Measurements from ENCODE around the gene PPP1R12B. TPM values are rescaled to one million over a fixed set of nuclear protein-coding genes. Genes with fewer than 3 reads are reported as not detected.
"Not testable (repeated sequence)": the region's sequence is repeated elsewhere in the genome, so short reads cannot be mapped to it uniquely, and the experiment has no call there.

PPP1R12B gene
- total RNA-seq, 1 donor, result 26.8 TPM

DNA sequence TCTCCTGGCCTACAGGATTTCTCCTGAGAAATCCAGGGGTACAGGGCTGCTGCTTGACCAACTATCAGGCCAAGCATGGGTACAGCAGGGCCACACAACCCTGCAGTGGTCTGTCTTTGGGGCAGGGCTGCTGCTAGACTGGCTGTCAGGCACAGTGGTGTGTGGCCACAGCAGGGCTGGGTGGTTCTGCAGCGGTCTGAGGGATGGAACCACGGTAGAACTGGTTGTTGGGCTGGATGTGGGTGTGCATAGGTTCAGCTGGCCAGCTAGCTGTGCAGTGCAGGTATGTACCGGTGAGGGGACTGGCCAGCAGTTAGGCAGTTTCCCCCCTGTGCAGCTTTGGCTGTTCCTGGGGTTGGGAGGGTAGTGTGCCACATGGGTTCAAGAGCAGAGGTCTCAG, 136.3 kb downstream of the PPP1R12B start:
- not testable (repeated sequence) for H3K4me3 ChIP-seq (ENCODE audit: low read depth, low read length); DNase-seq (ENCODE audit: low read depth)

DNA sequence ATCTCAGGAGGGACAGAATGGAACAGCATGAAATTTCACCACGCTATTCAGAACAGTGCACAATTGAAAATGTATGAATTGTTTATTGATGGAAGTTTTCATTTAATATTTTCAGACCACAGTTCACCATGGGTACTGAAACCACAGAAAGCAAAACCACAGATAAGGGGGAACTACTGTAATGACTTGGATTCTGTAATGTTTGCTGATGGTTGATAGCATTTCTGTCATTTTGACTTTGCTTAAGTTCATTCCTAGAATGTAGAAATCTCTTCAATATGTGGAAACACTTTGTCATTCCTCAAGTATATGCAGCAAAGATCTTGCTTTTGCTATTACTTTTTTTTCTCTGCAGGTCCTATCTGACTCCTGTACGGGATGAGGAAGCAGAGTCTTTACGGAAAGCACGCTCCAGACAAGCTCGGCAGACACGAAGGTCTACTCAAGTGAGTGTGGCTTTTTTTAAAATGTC, 139.7 kb downstream of the PPP1R12B start:
- DNase-seq (ENCODE audit: low read depth), result peak; percentile 43
- H3K4me3 ChIP-seq (ENCODE audit: low read depth, low read length), result not testable (repeated sequence)

DNA sequence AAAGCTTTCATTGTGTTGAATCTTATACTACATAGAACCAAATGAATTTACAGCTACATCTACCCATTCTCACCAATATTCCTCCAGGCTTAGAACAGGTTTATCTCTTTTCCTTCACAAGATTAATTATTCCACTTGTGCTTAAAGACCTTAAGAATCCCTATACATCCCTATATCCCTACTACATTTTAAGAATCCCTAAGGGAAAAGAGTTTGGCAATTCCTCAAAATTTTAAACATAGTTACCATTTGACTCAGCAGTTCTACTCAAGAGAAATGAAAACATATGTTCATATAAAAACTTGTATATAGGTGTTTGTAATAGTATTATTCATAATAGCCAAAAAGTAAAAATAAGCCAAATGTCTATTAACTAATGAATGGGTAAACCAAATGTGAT, 140.6 kb downstream of the PPP1R12B start:
- DNase-seq (ENCODE audit: low read depth), result peak; percentile 52
- H3K4me3 ChIP-seq (ENCODE audit: low read depth, low read length), result not testable (repeated sequence)

DNA sequence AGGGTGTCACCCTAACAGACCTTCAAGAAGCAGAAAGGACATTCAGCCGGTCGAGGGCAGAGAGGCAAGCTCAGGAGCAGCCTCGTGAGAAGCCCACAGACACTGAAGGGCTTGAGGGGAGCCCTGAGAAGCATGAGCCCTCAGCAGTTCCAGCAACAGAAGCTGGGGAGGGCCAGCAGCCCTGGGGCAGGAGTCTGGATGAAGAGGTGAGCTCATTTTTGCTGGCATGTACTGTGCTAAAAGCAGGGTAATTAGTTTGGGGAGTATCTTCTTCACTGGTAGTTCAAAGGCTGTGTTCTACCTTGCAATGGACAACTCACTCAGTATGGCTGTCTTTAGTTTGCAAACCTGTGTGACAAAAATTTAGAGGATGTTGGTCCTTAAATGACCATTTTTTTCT, 144.6 kb downstream of the PPP1R12B start:
- not testable (repeated sequence) for H3K4me3 ChIP-seq (ENCODE audit: low read depth, low read length); DNase-seq (ENCODE audit: low read depth)

DNA sequence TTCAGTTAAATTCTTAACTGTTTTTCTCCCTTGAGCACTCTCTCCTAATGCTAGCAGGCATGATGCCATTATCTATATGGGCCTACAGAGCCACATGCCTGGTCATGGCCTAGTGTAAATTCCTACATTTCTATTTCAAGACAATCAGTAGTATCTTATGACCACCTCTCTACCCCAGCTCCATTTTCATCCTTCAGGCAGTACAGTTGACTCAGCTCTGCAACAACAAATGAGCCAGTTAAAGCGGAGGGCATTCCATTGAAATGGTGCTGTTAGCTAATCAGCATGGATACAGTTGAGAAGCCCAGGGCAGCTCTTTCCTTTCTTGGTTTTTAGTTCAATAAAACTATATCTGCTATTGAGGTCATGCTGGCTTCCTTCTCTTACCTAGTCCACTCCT, 150.0 kb downstream of the PPP1R12B start:
- TF ChIP-seq, protein P1, sequence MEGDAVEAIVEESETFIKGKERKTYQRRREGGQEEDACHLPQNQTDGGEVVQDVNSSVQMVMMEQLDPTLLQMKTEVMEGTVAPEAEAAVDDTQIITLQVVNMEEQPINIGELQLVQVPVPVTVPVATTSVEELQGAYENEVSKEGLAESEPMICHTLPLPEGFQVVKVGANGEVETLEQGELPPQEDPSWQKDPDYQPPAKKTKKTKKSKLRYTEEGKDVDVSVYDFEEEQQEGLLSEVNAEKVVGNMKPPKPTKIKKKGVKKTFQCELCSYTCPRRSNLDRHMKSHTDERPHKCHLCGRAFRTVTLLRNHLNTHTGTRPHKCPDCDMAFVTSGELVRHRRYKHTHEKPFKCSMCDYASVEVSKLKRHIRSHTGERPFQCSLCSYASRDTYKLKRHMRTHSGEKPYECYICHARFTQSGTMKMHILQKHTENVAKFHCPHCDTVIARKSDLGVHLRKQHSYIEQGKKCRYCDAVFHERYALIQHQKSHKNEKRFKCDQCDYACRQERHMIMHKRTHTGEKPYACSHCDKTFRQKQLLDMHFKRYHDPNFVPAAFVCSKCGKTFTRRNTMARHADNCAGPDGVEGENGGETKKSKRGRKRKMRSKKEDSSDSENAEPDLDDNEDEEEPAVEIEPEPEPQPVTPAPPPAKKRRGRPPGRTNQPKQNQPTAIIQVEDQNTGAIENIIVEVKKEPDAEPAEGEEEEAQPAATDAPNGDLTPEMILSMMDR (IDR thresholded peaks at IDR 0.05; ENCODE audit: insufficient read depth, low read length), result no peak
- no peak for DNase-seq (ENCODE audit: low read depth)
- no peak overlapping the region for H3K4me3 ChIP-seq (ENCODE audit: low read depth, low read length)

DNA sequence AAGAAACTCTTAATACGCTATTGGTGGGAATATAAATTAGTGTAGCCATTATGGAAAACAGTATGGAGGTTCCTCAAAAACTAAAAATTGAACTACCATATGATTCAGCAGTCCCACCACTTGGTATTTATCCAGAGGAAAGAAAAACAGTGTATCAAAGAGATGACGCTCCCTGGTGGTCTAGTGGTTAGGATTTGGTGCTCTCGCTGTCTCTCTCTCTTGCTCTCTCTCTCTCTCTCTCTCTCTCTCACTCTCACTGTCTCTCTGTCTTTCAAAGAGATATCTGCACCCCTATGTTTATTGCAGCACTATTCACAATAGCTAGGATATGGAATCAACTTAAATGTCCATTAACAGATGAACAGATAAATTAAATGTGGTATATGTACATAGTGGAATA, 151.5 kb downstream of the PPP1R12B start:
- H3K4me3 ChIP-seq (ENCODE audit: low read depth, low read length), result not testable (repeated sequence)

DNA sequence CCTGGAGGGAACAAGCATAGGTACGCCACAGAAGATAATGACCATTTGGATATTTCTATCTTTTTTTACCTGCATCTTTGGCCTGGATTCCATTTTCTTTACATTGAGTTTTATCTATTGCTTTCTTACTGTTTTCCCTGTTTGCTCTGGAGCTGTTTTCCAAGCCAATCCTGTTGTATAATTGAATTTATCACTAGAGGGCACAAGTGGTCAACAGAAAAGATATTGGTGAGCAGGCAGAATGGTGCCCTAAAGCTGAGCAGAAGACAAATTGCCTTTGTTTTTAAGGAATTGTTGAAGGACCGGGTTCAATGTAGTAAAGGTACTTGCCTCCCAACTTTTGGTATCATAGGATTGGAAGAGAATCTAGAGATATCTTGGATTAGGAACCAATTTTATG, 152.8 kb downstream of the PPP1R12B start:
- DNase-seq (ENCODE audit: low read depth), result peak; percentile 69
- no peak overlapping the region for H3K4me3 ChIP-seq (ENCODE audit: low read depth, low read length)
- TF ChIP-seq, protein P1 (IDR thresholded peaks at IDR 0.05; ENCODE audit: insufficient read depth, low read length), result peak; percentile 56

More for the DNA sequence above, 151.5 kb downstream of the PPP1R12B start:
- not testable (repeated sequence) for DNase-seq (ENCODE audit: low read depth)

DNA sequence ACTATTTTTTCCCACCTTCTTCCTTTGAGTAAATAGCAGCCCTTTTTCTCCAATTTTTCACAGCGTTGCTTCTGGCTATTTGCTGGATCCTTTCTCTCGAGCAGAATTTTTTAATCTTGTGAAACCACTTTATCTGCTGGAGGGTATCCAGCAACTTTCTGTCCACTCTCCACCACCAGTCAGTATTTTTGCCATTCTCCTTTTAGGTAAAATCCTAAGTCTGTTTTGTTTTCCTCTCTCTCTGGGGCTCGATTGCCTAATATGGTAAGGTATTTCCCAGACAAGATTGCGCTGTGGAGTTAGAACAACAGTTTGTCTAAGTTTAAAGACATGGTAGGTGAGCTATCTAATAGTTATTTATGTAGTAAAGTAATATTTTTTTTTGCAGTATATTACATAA, 156.9 kb downstream of the PPP1R12B start:
- peak; percentile 91 for DNase-seq (ENCODE audit: low read depth)
- H3K4me3 ChIP-seq (ENCODE audit: low read depth, low read length), result no peak overlapping the region
- TF ChIP-seq, protein P1 (IDR thresholded peaks at IDR 0.05; ENCODE audit: insufficient read depth, low read length), result no peak

DNA sequence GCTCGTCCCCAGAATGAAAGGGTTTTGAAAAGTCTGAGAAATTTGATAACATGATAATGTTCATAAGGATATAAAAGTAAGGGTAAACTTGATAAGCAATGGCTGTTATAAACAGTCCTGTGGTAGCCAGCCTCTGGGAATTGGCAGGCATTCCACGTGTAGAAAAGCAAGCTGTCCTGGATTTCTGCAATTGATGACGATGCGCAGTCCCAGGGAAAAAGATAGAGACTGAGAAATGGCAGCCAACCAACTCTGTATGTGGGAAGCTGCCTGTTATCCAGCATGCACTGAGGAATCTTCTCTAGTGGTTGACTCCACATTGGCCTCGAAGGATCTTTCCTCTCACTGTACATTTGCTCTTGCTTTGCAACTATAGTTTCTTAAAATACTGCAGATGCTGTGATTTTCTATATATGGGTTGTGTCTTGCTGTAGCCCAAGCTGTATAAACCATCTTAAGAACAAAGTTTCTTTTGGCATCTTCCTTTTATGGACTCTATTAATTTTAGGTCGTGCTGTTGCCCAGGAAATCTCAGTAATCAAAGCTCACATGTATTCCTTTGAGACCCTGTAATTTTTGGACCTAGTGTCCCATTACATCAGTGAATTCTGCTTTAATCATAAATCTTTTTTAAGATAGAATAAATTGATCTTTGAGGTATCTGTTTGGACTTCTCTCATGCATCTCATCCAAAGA, 157.5 kb downstream of the PPP1R12B start:
- peak; percentile 93 for DNase-seq (ENCODE audit: low read depth)
- H3K4me3 ChIP-seq (ENCODE audit: low read depth, low read length), result not testable (repeated sequence)

DNA sequence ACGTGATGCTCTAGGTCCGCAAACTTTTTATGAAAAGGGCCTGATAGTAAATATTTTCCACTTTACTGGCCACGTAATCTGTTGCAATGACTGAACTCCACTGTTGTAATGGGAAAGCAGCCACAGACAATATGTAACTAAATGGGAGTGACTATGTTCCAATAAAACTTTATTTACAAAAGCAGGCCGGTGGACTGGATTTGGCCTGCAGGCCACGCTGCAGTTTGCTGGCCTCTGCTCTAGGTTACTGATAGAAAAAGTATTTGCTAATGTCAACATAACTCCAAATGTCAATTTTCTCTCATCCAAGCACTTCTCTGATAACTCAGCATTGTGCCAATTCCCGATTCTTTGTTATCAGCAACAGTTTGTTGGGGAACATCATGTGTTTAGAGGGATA, 160.4 kb downstream of the PPP1R12B start:
- DNase-seq (ENCODE audit: low read depth); H3K4me3 ChIP-seq (ENCODE audit: low read depth, low read length): not testable (repeated sequence)

DNA sequence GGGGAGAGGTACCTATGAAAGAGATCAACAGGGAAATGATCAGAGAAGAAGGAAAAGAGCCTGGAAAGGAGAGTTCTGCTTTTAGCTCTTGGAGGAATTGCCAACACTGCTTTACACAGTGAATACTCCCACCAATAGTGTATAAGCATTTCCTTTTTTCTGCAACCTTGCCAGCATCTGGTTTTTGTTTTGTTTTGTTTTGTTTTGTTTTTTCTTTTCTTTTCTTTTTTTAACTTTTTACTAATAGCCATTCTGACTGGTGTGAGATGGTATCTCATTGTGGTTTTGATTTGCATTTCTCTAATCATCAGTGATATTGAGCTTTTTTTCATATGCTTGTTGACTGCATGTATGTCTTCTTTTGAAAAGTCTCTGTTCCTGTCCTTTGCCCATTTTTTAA, 165.4 kb downstream of the PPP1R12B start:
- not testable (repeated sequence) for H3K4me3 ChIP-seq (ENCODE audit: low read depth, low read length); DNase-seq (ENCODE audit: low read depth)

Data from fibroblast of the aortic adventitia (primary cell).